Measurements from ENCODE around the gene GAB4.
"Not testable (repeated sequence)": the region's sequence is repeated elsewhere in the genome, so short reads cannot be mapped to it uniquely, and the experiment has no call there.

Gene GAB4

DNA sequence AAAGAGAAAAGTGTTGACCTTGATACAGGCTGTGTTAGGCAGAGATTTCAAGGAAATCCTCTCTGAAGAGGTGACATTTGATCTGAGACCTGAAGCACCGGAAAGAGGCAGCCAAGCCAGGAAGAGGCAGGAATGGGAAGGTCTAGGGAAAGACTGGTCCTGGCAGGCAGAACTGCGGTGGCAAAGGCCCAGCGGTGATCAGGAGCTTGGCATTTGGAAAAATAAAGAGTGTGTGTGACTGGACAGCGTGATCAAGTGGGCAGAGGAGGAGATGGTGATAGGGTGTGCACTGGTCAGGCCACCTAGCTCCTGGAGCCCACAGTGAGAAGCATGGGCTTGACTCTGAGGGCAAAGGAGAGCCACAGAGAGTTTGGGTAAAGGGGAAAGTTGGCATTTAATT is 27.2 kb upstream of the GAB4 start:
- TF ChIP-seq POLR2AphosphoS5 (IDR thresholded peaks at IDR 0.05; ENCODE audit: low read depth, low read length) (no peak), SPI1 (IDR thresholded peaks at IDR 0.05; ENCODE audit: low read depth, low read length) (no peak), POLR2A (IDR thresholded peaks at IDR 0.05; ENCODE audit: low read depth, low read length) (no peak), PAX5 (IDR thresholded peaks at IDR 0.05; ENCODE audit: insufficient read depth, low read length, severe bottlenecking) (no peak), TAF1 (IDR thresholded peaks at IDR 0.05; ENCODE audit: low read depth, low read length) (no peak), POU2F2 (IDR thresholded peaks at IDR 0.05; ENCODE audit: low read depth, low read length) (no peak)

DNA sequence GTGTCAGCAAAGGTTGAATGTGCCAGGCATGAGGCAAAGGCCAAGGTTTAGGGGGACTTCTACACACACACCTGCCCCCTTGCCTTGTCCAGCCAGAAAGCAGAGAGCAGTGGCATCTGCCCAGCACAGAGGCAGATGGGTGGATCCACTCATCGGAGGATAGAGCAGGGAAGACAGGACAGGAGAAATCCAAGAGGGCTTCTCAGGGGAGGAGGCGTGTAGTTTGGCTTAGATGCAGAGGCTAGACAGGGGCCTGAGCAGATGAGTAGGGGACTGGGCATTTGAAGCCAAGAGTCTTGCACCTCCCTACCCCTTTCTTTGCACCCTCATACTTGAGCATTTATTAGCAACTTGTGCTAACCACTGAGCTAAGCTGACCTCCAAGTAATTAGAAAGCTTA is 26.5 kb upstream of the GAB4 start:
- FAIRE-seq; DNase-seq (ENCODE audit: insufficient read length, low spot score): not testable (repeated sequence)

More for the DNA sequence above, 27.2 kb upstream of the GAB4 start:
- DNase-seq (ENCODE audit: insufficient read length, low spot score): no peak
- no peak for FAIRE-seq

DNA sequence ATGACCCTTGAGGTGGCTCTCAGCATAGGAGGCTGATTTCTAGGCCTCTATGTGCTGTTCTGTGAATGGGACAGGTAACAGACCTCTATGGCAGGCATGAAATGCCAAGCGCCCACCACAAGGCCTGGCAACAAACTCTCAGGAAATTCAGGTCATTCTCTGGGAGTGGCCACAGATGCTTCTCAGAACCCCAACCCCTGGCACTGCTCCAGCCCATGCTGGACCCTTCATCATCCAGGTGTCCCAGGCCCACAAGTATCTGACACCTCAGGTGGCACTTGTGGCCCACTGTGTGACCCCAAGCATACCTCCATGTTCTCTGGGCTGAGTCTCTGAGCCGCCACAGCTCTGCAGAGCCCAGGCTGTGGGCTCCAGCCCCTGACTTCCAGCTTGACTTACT is 24.3 kb upstream of the GAB4 start:
- not testable (repeated sequence) for FAIRE-seq; DNase-seq (ENCODE audit: insufficient read length, low spot score)

DNA sequence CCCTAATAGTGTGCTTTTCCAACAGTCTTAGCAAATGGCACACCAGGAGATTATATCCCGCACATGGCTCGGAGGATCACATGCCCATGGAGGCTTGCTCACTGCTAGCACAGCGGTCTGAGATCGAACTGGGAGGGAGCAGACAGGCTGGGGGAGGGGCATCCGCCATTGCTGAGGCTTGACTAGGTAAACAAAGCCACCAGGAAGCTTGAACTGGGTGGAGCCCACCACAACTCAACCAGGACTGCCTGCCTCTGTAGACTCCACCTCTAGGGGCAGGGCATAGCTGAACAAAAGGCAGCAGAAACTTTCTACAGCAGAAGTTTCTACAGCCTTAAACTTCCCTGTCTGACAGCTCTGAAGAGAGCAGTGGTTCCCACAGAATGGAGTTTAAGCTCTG is 16.4 kb upstream of the GAB4 start:
- not testable (repeated sequence) for DNase-seq (ENCODE audit: insufficient read length, low spot score); FAIRE-seq

DNA sequence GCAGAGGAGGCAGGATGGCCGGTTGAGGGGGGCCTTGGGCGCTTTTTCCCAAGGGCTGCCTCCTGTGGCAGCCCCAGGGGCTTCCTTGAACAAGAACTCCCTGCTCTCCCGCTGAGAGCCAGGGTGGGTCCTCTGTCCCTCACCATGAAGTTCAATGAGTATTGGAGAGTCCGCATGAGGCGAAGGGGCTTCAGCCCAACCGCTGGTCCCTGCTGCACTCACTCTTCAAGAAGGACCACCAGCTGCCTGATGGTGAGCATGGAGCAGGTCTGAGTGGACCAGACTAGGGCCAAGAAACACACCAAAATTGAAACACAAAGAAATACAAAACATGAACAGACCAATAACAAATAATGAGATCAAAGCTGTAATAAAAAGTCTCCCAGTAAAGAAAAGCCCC is 7.5 kb upstream of the GAB4 start:
- FAIRE-seq; DNase-seq (ENCODE audit: insufficient read length, low spot score): not testable (repeated sequence)

DNA sequence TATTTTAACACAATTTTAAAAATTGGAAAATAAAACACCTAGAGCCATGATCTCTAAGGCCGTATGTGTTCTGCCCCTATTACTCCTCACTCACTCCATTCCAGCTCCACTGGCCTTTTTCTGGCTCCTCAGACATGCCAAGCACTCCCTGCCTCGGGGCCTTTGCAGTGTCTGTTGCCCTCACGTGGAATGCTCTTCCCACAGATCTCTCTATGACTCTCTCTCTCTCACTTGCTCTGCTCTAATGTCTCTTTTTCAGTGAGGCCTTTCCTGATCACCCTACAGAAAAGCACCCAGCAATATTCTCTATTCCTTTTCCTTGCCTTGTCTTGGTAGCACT is 6.0 kb upstream of the GAB4 start:
- not testable (repeated sequence) for FAIRE-seq; DNase-seq (ENCODE audit: insufficient read length, low spot score)

DNA sequence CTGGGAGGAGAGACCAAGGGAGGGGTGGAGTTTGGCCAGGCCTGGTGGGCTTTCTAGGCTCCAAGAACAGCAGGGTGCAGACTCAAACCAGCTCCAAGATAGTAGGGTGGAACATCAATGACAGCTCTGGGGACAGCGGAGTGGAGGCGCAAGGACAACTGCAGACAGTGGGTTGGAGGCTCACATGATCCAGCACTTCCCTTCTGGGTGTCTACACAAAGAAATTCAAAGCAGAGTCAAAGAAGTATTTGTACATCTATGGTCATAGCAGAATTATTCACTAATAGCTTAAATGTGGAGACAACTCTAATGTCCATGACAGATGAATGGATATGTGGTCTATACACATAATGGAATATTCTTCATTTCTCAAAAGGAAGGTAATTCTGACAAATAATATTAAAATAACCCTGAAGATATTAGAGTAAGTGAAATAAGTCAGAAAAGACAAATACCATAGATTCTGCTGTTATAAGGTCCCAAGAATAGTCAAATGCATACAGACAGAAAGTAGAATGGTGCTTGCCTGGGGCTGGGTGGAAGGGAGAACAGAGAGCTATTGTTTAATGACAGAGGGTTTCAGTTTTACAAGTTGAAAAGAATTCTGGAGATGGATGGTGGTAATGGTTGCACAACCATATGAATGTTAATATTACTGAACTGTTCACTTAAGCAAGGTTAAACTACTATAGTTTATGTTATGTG is 5.5 kb upstream of the GAB4 start:
- FAIRE-seq: no peak
- TF ChIP-seq SPI1 (IDR thresholded peaks at IDR 0.05; ENCODE audit: low read depth, low read length) (no peak), POU2F2 (IDR thresholded peaks at IDR 0.05; ENCODE audit: low read depth, low read length) (no peak), TAF1 (IDR thresholded peaks at IDR 0.05; ENCODE audit: low read depth, low read length) (no peak), POLR2AphosphoS5 (IDR thresholded peaks at IDR 0.05; ENCODE audit: low read depth, low read length) (no peak), PAX5 (IDR thresholded peaks at IDR 0.05; ENCODE audit: insufficient read depth, low read length, severe bottlenecking) (no peak), POLR2A (IDR thresholded peaks at IDR 0.05; ENCODE audit: low read depth, low read length) (no peak)
- DNase-seq (ENCODE audit: insufficient read length, low spot score): no peak

DNA sequence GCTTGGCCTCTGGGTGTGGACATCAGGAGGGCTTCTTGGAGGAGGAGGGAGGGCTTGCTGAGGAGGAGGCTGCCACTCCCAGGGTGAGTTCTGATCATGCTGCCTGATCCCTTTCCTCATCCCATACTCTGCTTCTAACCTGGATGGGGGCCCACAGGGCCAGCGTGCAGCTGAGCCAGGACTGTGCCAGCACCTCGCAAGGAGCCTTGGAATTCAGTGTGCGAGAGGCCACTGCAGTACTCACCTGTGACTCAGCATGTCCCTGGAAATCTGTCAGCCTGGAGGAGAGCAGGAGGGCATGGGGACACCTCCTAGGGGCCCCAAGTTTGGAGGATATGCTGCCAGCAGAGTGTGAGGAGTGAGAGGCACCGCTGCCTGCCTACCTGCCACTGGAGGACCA is 4.2 kb upstream of the GAB4 start:
- TF ChIP-seq SPI1 (IDR thresholded peaks at IDR 0.05; ENCODE audit: low read depth, low read length) (no peak), POLR2A (IDR thresholded peaks at IDR 0.05; ENCODE audit: low read depth, low read length) (no peak), POU2F2 (IDR thresholded peaks at IDR 0.05; ENCODE audit: low read depth, low read length) (no peak), POLR2AphosphoS5 (IDR thresholded peaks at IDR 0.05; ENCODE audit: low read depth, low read length) (no peak), PAX5 (IDR thresholded peaks at IDR 0.05; ENCODE audit: insufficient read depth, low read length, severe bottlenecking) (no peak), TAF1 (IDR thresholded peaks at IDR 0.05; ENCODE audit: low read depth, low read length) (no peak)
- FAIRE-seq (no peak), DNase-seq (ENCODE audit: insufficient read length, low spot score) (no peak)

DNA sequence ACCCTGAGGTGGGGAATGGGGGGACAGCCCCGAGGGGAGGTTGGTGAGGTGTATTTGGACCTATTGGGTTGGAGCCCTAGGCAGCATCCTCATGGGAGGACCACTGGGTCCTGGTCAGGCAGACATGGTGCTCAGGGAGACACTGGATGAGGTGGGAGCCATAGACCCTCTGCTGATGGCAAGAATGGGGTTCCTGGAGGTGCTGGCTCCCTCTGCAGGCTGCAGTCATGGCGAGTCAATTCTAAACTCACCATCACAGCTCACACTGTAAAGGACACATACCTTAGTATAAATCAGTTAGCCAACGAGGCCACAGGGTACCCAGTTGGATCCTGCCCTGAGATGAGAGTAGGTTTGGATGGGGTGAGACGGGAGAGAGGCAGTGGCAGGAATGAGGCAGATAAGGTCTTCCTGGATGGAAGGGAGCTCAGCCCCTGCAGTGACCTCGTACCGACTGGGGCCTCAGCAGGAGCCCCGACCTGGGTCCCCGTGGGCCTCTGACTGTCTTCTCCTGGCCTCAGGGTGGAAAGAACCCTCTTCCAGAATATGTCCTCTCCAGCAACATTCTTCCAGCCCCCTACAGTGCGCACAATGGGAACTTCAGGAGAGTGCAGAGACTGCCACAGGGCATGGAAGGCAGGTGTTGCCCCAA is 1.7 kb upstream of the GAB4 start:
- FAIRE-seq: no peak
- TF ChIP-seq POLR2A (IDR thresholded peaks at IDR 0.05; ENCODE audit: low read depth, low read length): no peak
- no peak for DNase-seq (ENCODE audit: insufficient read length, low spot score)

DNA sequence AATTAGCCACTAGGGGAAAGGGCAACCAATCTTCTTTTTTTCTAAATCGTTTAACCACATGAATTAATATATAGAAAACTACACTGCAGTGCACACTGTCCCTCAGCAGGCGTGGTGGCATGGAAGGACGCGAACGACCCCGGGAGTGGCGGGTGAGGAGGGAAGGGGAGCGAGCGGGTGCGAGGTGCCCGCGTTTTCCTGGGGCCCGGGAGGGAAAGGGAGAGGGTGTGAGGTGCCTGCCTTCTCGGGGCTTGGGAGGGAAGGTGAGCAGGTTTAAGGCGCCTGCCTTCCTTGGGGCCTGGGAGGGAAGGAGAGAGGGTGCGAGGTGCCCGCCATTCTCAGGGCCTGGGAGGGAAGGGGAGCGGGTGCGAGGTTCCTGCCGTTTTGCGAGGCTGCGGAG is 765 bp downstream of the GAB4 start:
- TF ChIP-seq SPI1 (IDR thresholded peaks at IDR 0.05; ENCODE audit: low read depth, low read length) (no peak), PAX5 (IDR thresholded peaks at IDR 0.05; ENCODE audit: insufficient read depth, low read length, severe bottlenecking) (no peak), POLR2AphosphoS5 (IDR thresholded peaks at IDR 0.05; ENCODE audit: low read depth, low read length) (no peak), POU2F2 (IDR thresholded peaks at IDR 0.05; ENCODE audit: low read depth, low read length) (no peak), POLR2A (IDR thresholded peaks at IDR 0.05; ENCODE audit: low read depth, low read length) (no peak), TAF1 (IDR thresholded peaks at IDR 0.05; ENCODE audit: low read depth, low read length) (no peak)
- DNase-seq (ENCODE audit: insufficient read length, low spot score) (no peak), FAIRE-seq (no peak)

DNA sequence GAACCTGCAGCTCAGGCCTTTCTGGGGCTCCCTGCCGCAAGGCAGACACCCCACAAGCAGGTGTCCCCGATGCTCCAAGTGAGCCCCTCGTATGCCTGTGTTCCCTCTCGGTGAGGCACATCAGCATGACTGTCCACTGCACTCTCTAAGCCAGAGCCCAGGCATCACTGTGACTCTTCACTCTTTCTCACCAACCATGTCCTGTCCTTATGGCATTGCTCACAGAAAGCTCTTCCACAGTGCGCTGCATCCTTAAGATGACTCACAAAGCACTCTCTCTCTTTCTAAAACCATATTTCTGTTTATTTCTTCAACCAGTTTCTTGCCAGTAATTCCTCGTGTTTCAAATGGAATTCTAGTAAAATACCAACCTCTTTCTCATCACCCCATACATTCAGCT is 18.1 kb downstream of the GAB4 start:
- DNase-seq (ENCODE audit: insufficient read length, low spot score) (no peak), FAIRE-seq (no peak)
- TF ChIP-seq POU2F2 (IDR thresholded peaks at IDR 0.05; ENCODE audit: low read depth, low read length) (no peak), POLR2A (IDR thresholded peaks at IDR 0.05; ENCODE audit: low read depth, low read length) (no peak), SPI1 (IDR thresholded peaks at IDR 0.05; ENCODE audit: low read depth, low read length) (no peak), TAF1 (IDR thresholded peaks at IDR 0.05; ENCODE audit: low read depth, low read length) (no peak), PAX5 (IDR thresholded peaks at IDR 0.05; ENCODE audit: insufficient read depth, low read length, severe bottlenecking) (no peak)

DNA sequence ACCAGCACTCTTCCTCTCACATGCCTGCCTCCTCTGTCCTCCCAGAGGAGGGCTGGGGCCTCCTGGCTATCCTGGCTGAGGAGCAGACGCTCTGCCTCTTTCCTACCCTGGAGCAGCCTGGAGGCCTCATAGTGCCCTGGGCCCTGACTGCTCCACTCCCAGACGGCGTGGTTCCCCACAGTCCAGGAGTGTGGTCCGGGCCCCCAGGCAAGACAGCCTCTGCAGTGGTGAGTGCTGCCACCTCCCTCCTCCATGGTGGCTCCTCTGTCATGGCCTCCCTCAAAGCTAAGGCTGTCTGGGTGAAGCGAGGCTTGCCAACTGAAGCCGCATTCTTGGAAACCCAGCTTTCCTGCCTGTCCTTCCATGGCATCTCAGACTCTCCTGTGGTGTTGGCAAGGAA is 19.8 kb downstream of the GAB4 start:
- DNase-seq (ENCODE audit: insufficient read length, low spot score) (no peak), FAIRE-seq (no peak)
- TF ChIP-seq TAF1 (IDR thresholded peaks at IDR 0.05; ENCODE audit: low read depth, low read length): no peak
- no peak for TF ChIP-seq SPI1 (IDR thresholded peaks at IDR 0.05; ENCODE audit: low read depth, low read length)
- TF ChIP-seq POLR2AphosphoS5 (IDR thresholded peaks at IDR 0.05; ENCODE audit: low read depth, low read length): no peak
- no peak for TF ChIP-seq POU2F2 (IDR thresholded peaks at IDR 0.05; ENCODE audit: low read depth, low read length)
- no peak for TF ChIP-seq POLR2A (IDR thresholded peaks at IDR 0.05; ENCODE audit: low read depth, low read length)
- TF ChIP-seq PAX5 (IDR thresholded peaks at IDR 0.05; ENCODE audit: insufficient read depth, low read length, severe bottlenecking): no peak

Data from GM12891 (cell line).